ENCODE measurements around the gene GRPEL2.
A peak's percentile ranks its signal among the peaks of the same experiment; 100 is the strongest.
"Not testable (repeated sequence)": the region's sequence is repeated elsewhere in the genome, so short reads cannot be mapped to it uniquely, and the experiment has no call there.

The GRPEL2 gene

DNA sequence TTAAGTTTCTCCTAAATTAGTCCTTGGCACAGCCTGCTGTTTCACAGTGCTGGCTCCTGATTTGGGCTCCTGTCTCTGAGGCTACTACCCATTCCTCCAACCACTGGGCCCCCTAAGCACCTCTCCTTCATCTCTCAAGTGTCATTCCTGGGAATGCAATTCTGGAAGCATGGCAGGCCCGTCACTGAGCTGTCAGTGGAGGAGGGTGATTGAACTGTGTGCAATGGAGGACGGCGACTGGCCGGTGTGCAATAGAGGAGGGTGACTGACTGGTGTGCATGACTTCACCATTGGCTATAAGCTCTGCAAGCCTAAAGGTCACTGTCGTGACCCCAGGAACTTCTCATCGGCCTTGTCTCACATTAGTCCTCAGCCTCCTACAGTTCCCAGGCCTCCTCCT, 46.2 kb downstream of the GRPEL2 start:
- Histone ChIP-seq H3K27ac (ENCODE audit: low read length) (no peak overlapping the region), H3K9me3 (ENCODE audit: insufficient read depth, low read length) (no peaks in the 10 kb centered on the region), H3K4me1 (ENCODE audit: low read length) (no peaks in the 10 kb centered on the region), H3K4me2 (ENCODE audit: low read length) (no peak overlapping the region), H2AFZ (ENCODE audit: low read depth, low read length) (no peak overlapping the region), H3K27me3 (ENCODE audit: low read depth, low read length) (no peaks in the 10 kb centered on the region), H3K4me3 (ENCODE audit: low read length) (no peak overlapping the region), H3K9ac (ENCODE audit: low read length) (no peak overlapping the region), H4K20me1 (ENCODE audit: insufficient read depth, low read length) (no peaks in the 10 kb centered on the region), H3K79me2 (ENCODE audit: low read length) (no peaks in the 10 kb centered on the region), H3K36me3 (replicated peaks; ENCODE audit: low read depth, low read length) (no peaks in the 10 kb centered on the region)
- TF ChIP-seq, protein P1, sequence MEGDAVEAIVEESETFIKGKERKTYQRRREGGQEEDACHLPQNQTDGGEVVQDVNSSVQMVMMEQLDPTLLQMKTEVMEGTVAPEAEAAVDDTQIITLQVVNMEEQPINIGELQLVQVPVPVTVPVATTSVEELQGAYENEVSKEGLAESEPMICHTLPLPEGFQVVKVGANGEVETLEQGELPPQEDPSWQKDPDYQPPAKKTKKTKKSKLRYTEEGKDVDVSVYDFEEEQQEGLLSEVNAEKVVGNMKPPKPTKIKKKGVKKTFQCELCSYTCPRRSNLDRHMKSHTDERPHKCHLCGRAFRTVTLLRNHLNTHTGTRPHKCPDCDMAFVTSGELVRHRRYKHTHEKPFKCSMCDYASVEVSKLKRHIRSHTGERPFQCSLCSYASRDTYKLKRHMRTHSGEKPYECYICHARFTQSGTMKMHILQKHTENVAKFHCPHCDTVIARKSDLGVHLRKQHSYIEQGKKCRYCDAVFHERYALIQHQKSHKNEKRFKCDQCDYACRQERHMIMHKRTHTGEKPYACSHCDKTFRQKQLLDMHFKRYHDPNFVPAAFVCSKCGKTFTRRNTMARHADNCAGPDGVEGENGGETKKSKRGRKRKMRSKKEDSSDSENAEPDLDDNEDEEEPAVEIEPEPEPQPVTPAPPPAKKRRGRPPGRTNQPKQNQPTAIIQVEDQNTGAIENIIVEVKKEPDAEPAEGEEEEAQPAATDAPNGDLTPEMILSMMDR (IDR thresholded peaks at IDR 0.05; ENCODE audit: low read depth, low read length), result no peak
- TF ChIP-seq EZH2phosphoT487 (IDR thresholded peaks at IDR 0.05; ENCODE audit: low read depth), result no peak

DNA sequence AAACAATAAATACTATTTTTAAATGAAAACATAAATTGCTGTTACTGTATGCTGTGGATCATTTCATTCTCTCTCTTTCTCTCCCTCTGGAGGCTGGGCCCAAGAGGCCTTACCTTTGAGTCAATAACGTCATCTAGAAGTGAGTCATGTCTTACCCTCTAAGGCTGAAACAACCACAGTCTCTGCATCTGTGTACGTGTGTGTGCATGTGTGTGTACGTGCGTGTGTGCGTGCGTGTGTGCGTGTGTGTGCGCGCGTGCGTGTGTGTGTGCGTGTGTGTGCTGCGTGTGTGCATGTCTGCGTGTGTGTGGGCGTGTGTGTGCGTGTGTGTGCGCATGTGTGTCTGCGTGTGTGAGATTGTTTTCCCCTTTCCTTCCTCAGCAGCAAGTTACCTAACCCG, 47.4 kb downstream of the GRPEL2 start:
- no peaks in the 10 kb centered on the region for H3K36me3 ChIP-seq (replicated peaks; ENCODE audit: low read depth, low read length)
- no peak overlapping the region for H3K4me2 ChIP-seq (ENCODE audit: low read length)
- no peak overlapping the region for H2AFZ ChIP-seq (ENCODE audit: low read depth, low read length)
- no peak overlapping the region for H3K9ac ChIP-seq (ENCODE audit: low read length)
- H3K79me2 ChIP-seq (ENCODE audit: low read length), result no peaks in the 10 kb centered on the region
- no peaks in the 10 kb centered on the region for H3K4me1 ChIP-seq (ENCODE audit: low read length)
- no peaks in the 10 kb centered on the region for H3K27me3 ChIP-seq (ENCODE audit: low read depth, low read length)
- H4K20me1 ChIP-seq (ENCODE audit: insufficient read depth, low read length), result no peaks in the 10 kb centered on the region
- no peak for TF ChIP-seq EZH2phosphoT487 (IDR thresholded peaks at IDR 0.05; ENCODE audit: low read depth)
- TF ChIP-seq, protein P1 (IDR thresholded peaks at IDR 0.05; ENCODE audit: low read depth, low read length), result no peak
- no peak overlapping the region for H3K4me3 ChIP-seq (ENCODE audit: low read length)
- no peaks in the 10 kb centered on the region for H3K9me3 ChIP-seq (ENCODE audit: insufficient read depth, low read length)
- H3K27ac ChIP-seq (ENCODE audit: low read length), result no peak overlapping the region

DNA sequence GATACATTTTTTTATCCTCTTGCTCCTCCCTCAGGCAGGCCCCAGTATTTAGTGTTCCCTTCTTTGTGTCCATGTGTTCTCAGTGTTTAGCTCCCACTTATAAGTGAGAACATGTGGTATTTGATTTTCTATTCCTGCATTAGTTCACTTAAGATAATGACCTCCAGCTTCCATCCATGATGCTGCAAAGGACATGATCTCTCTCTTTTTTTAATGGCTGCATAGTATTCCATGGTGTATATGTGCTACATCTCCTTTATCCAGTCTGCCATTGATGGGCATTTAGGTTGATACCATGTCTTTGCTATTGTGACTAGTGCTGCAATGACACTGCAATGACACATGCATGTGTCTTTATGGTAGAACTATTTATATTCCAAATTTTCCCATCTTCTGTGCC, 49.7 kb downstream of the GRPEL2 start:
- H3K36me3 ChIP-seq (replicated peaks; ENCODE audit: low read depth, low read length); H3K9me3 ChIP-seq (ENCODE audit: insufficient read depth, low read length); H4K20me1 ChIP-seq (ENCODE audit: insufficient read depth, low read length); H3K4me1 ChIP-seq (ENCODE audit: low read length); H2AFZ ChIP-seq (ENCODE audit: low read depth, low read length); H3K79me2 ChIP-seq (ENCODE audit: low read length); H3K27ac ChIP-seq (ENCODE audit: low read length); H3K27me3 ChIP-seq (ENCODE audit: low read depth, low read length); H3K9ac ChIP-seq (ENCODE audit: low read length); H3K4me2 ChIP-seq (ENCODE audit: low read length); H3K4me3 ChIP-seq (ENCODE audit: low read length): not testable (repeated sequence)

DNA sequence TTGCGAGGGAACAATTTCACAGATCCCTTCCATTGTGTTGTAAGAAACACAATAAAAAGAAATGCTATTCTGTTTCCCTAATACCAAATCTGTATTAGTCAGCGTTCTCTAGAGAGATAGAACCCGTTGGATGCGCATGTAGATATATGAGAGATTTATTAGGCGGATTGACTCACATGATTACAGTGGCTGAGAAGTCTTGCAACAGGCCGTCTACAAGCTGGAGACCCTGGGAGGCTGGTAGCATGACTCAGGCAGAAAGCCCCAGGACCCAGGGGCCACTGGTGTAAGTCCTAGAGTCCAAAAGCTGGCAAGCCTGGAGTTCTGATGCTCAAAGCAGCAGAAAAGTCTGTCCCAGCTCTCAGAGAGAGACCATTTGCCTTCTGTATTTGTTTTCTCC, 52.2 kb downstream of the GRPEL2 start:
- Histone ChIP-seq H4K20me1 (ENCODE audit: insufficient read depth, low read length) (no peaks in the 10 kb centered on the region), H2AFZ (ENCODE audit: low read depth, low read length) (no peak overlapping the region), H3K79me2 (ENCODE audit: low read length) (no peaks in the 10 kb centered on the region), H3K27me3 (ENCODE audit: low read depth, low read length) (no peaks in the 10 kb centered on the region), H3K9me3 (ENCODE audit: insufficient read depth, low read length) (no peaks in the 10 kb centered on the region), H3K4me2 (ENCODE audit: low read length) (no peak overlapping the region), H3K4me1 (ENCODE audit: low read length) (peaks cover 10% of the 10 kb centered on the region), H3K4me3 (ENCODE audit: low read length) (no peak overlapping the region), H3K27ac (ENCODE audit: low read length) (no peak overlapping the region), H3K9ac (ENCODE audit: low read length) (no peak overlapping the region), H3K36me3 (replicated peaks; ENCODE audit: low read depth, low read length) (no peaks in the 10 kb centered on the region)
- TF ChIP-seq EZH2phosphoT487 (IDR thresholded peaks at IDR 0.05; ENCODE audit: low read depth), result no peak
- TF ChIP-seq, protein P1 (IDR thresholded peaks at IDR 0.05; ENCODE audit: low read depth, low read length), result no peak

DNA sequence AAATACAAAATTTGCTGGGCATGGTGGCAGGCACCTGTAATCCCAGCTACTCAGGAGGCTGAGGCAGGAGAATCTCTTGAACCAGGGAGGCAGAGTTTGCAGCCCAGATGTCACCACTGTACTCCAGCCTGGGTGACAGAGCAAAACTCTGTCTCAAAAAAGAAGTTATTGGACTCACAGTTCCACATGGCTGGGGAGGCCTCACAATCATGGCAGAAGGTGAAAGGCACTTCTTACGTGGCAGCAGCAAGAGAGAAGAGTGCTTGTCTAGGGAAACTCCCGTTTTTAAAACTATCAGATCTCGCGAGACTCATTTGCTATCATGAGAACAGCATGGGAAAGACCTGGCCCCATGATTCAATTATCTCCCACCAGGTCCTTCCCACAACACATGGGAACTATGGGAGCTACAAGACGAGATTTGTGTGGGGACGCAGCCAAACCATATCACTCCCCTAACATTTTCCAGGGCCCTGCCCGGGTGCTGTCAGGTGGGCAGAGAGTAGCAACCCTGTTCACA, 53.5 kb downstream of the GRPEL2 start:
- Histone ChIP-seq H3K4me2 (ENCODE audit: low read length) (peak overlapping the region; percentile 5; the same call in 1 of the 2 replicates), H3K27ac (ENCODE audit: low read length) (0 out of 2 replicates have a peak overlapping the region, but pooled peaks have one; percentile 16), H2AFZ (ENCODE audit: low read depth, low read length) (peak overlapping the region; percentile 30; the same call in 1 of the 2 replicates)
- not testable (repeated sequence) for H3K27me3 ChIP-seq (ENCODE audit: low read depth, low read length); H3K36me3 ChIP-seq (replicated peaks; ENCODE audit: low read depth, low read length); H3K4me3 ChIP-seq (ENCODE audit: low read length); H3K4me1 ChIP-seq (ENCODE audit: low read length); H4K20me1 ChIP-seq (ENCODE audit: insufficient read depth, low read length); H3K79me2 ChIP-seq (ENCODE audit: low read length); H3K9ac ChIP-seq (ENCODE audit: low read length); H3K9me3 ChIP-seq (ENCODE audit: insufficient read depth, low read length)

Data from OCI-LY3 (cell line).